Stimulated activated CD8-positive, alpha-beta memory T cell treated with anti-CD3 and anti-CD28 coated beads, Interleukin-15, amount 100 ng/mL, for 1 hour (primary cell): ENCODE data around the gene GPAT2.
"Not testable (repeated sequence)": the region's sequence is repeated elsewhere in the genome, so short reads cannot be mapped to it uniquely, and the experiment has no call there.

Source experiments
- DNase-seq: peaks from one replicate; pipeline ENCODE4 v3.0.0-alpha.2; 2020; ENCODE audit warnings: low read depth

GPAT2 gene

GRCh38 chr2:96034792-96035191 lies at the start of gene GPAT2:
GPAT2 (minus strand) TSS chr2:96034916; CDS start chr2:96032359, 2,557 bp downstream.
- DNase-seq: not testable (repeated sequence)

- DNase-seq: no peak
Measured at GRCh38 chr2:96083989-96084857, 49.5 kb upstream of the GPAT2 start.

- no peak for DNase-seq
Measured at GRCh38 chr2:96083064-96083939, 48.6 kb upstream of the GPAT2 start.

GRCh38 chr2:96082211-96083063 lies 47.7 kb upstream of the GPAT2 start:
- no peak for DNase-seq

GRCh38 chr2:96081042-96081441 lies 46.3 kb upstream of the GPAT2 start:
- DNase-seq: no peak

GRCh38 chr2:96075199-96075771 lies 40.6 kb upstream of the GPAT2 start:
- no peak for DNase-seq

- no peak for DNase-seq
Measured at GRCh38 chr2:96074156-96074555, 39.4 kb upstream of the GPAT2 start.

GRCh38 chr2:96073170-96073775 lies 38.6 kb upstream of the GPAT2 start:
- DNase-seq: no peak

- DNase-seq: no peak
Measured at GRCh38 chr2:96072746-96073145, 38.0 kb upstream of the GPAT2 start.

- not testable (repeated sequence) for DNase-seq
Measured at GRCh38 chr2:96071977-96072491, 37.3 kb upstream of the GPAT2 start.

- DNase-seq: not testable (repeated sequence)
Measured at GRCh38 chr2:96071087-96071976, 36.6 kb upstream of the GPAT2 start.

- not testable (repeated sequence) for DNase-seq
Measured at GRCh38 chr2:96070351-96070750, 35.6 kb upstream of the GPAT2 start.

GRCh38 chr2:96069878-96070277 lies 35.2 kb upstream of the GPAT2 start:
- not testable (repeated sequence) for DNase-seq

GRCh38 chr2:96067902-96068581 lies 33.3 kb upstream of the GPAT2 start:
- not testable (repeated sequence) for DNase-seq

GRCh38 chr2:96067098-96067660 lies 32.5 kb upstream of the GPAT2 start:
- not testable (repeated sequence) for DNase-seq

GRCh38 chr2:96066511-96066910 lies 31.8 kb upstream of the GPAT2 start:
- not testable (repeated sequence) for DNase-seq

- not testable (repeated sequence) for DNase-seq
Measured at GRCh38 chr2:96065954-96066353, 31.2 kb upstream of the GPAT2 start.

- no peak for DNase-seq
Measured at GRCh38 chr2:96065381-96065930, 30.7 kb upstream of the GPAT2 start.
